HL-60 (cell line): ENCODE results near the gene MBNL1.

Source experiments
- DNase-seq, 2 experiments: peaks; one replicate each; pipeline ENCODE4 v3.0.0-alpha.2; 2010 to 2020; ENCODE audit warnings: low read depth in 1 of 2, low spot score in 1 of 2
- H3K27ac ChIP-seq: fragments of 250-450 bp; sonication (Bioruptor Pico); replicated peaks from 2 replicates; pipeline ENCODE4 v1.5.1; 2020; ENCODE audit warnings: mild to moderate bottlenecking, moderate library complexity
- H3K27me3 ChIP-seq: fragments of 250-450 bp; sonication (Bioruptor Pico); 2 replicates; pipeline ENCODE4 v1.5.1; 2021; ENCODE audit warnings: mild to moderate bottlenecking, moderate library complexity; ENCODE audit not compliant: insufficient read depth, poor library complexity, severe bottlenecking
- H3K4me3 ChIP-seq: replicated peaks from 2 replicates; pipeline ENCODE4 v1.5.1; 2011; ENCODE audit warnings: mild to moderate bottlenecking, control low read depth, low read length; ENCODE audit not compliant: insufficient read depth
- CTCF ChIP-seq: IDR thresholded peaks from one replicate; pipeline ENCODE4 v1.5.1; 2011; ENCODE audit warnings: low read length, control low read depth, inconsistent platforms; ENCODE audit not compliant: insufficient read depth
- GABPA ChIP-seq: IDR thresholded peaks from 2 replicates; pipeline ENCODE4 v1.6.1; 2012; ENCODE audit warnings: low read depth
- POLR2AphosphoS5 ChIP-seq: IDR thresholded peaks from 2 replicates; pipeline ENCODE4 v1.6.1; 2012; ENCODE audit warnings: low read depth
- REST ChIP-seq: IDR thresholded peaks from 2 replicates; pipeline ENCODE4 v1.6.1; 2012; ENCODE audit warnings: low read depth; ENCODE audit not compliant: insufficient replicate concordance
- SPI1 ChIP-seq: IDR thresholded peaks from 2 replicates; pipeline ENCODE4 v1.6.1; 2012; ENCODE audit warnings: low read depth, mild to moderate bottlenecking, borderline replicate concordance

MBNL1 gene

GRCh38 chr3:152325136-152325535, 56.4 kb downstream of the MBNL1 start:
- TF ChIP-seq REST = no peak
- no peak for TF ChIP-seq POLR2AphosphoS5
- TF ChIP-seq CTCF = no peak
- no peak for TF ChIP-seq SPI1
- TF ChIP-seq GABPA = no peak
- Histone ChIP-seq H3K27ac (0 out of 2 replicates have a peak overlapping the region, but pooled peaks have one; percentile 11), H3K4me3 (no peak overlapping the region), H3K27me3 (no peaks in the 10 kb centered on the region)
- DNase-seq = no peak

GRCh38 chr3:152327203-152327602, 58.5 kb downstream of the MBNL1 start:
- TF ChIP-seq POLR2AphosphoS5 = no peak
- TF ChIP-seq REST = no peak
- no peak for TF ChIP-seq CTCF
- no peak for TF ChIP-seq SPI1
- TF ChIP-seq GABPA = no peak
- Histone ChIP-seq H3K27me3 (no peaks in the 10 kb centered on the region), H3K27ac (no peak overlapping the region), H3K4me3 (no peak overlapping the region)
- DNase-seq = no peak

- no peak overlapping the region for H3K4me3 ChIP-seq
- H3K27me3 ChIP-seq = no peaks in the 10 kb centered on the region
- DNase-seq = no peak
- H3K27ac ChIP-seq = no peak overlapping the region
- TF ChIP-seq CTCF (no peak), GABPA (no peak), POLR2AphosphoS5 (no peak), REST (no peak), SPI1 (no peak)
Measured at GRCh38 chr3:152328841-152329240, 60.1 kb downstream of the MBNL1 start.
